ENCODE data around the gene ZNF385B. TPM values are rescaled to one million over a fixed set of nuclear protein-coding genes. Genes with fewer than 3 reads are reported as not detected.

Gene ZNF385B
- total and polyA plus RNA-seq, 9 of the 15 experiments (the other 6 are each of a cell fraction or from before 2014, with no cell fraction given), result 0.50 TPM; not detected in 8

DNA sequence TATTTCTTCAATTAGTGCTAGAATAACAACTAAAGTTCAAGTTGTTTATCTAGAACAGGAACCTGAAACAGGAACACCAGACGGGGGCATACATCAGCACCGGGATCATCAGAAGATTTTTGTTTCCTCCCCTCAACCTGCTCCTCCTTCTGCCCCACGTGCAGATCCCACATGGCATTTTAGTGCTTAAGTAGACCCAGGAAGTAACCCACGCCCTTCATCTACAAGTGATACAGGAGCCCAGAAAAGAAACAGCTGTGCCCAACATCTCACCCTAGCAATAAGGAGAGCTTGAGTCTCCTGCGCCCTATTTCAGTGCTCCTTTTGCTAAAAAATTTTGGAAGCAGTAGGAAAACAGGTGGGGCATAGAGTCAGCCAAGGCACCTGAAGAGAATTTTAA lies 5.2 kb downstream of the ZNF385B start:
- H3K9me1 ChIP-seq (ENCODE audit: control insufficient read depth, insufficient read depth, low read length), result no peaks in the 10 kb centered on the region
- H3K4me3 ChIP-seq, result no peak overlapping the region
- DNase-seq (ENCODE audit: extremely low read depth in 1 of 4, low spot score in 3 of 4) (no peak), FAIRE-seq (no peak), ATAC-seq (no peak)
- no peak overlapping the region for H3K9ac ChIP-seq (ENCODE audit: insufficient read depth in 1 of 2, low read depth in 2 of 2, low read length in 2 of 2)
- H3K27ac ChIP-seq (ENCODE audit: extremely low read depth, low read depth, low read length), result no peak overlapping the region
- H3K79me2 ChIP-seq (ENCODE audit: control insufficient read depth, insufficient read depth, low read length), result no peaks in the 10 kb centered on the region
- H3K4me1 ChIP-seq (replicated peaks in 1 of 2; ENCODE audit: control insufficient read depth in 2 of 2, insufficient read depth in 2 of 2, low read length in 2 of 2), result peaks cover 0 to 5% of the 10 kb centered on the region in 2 experiments; a peak in 1 of 5 replicates
- WGBS (ENCODE audit: insufficient coverage, low coverage, missing lambda C conversion rate), result 2% methylated on average over 5 of the region's 5 CpGs
- H3K9me3 ChIP-seq (replicated peaks; ENCODE audit: control insufficient read depth, insufficient read depth, low read depth, low read length), result no peaks in the 10 kb centered on the region
- no peak overlapping the region for H2AFZ ChIP-seq (ENCODE audit: low read depth, low read length)
- no TSS peak for BruUV-seq (replicated peaks)
- intact Hi-C loops (cut with micrococcal nuclease), result no loop called here
- peaks cover 4 to 13% of the 10 kb centered on the region in 2 experiments; a peak in 3 of 5 replicates for H3K27me3 ChIP-seq (ENCODE audit: control insufficient read depth in 2 of 2, insufficient read depth in 2 of 2, low read length in 2 of 2)
- H3K36me3 ChIP-seq (ENCODE audit: control insufficient read depth, insufficient read depth, low read length), result no peaks in the 10 kb centered on the region
- no peaks in the 10 kb centered on the region for H4K20me1 ChIP-seq (replicated peaks; ENCODE audit: control insufficient read depth, insufficient read depth, low read length)
- TF ChIP-seq SMAD4 (CRISPR knock-in tag; conservative IDR thresholded peaks at IDR 0.05), result no peak
- no peak for TF ChIP-seq SMAD1 (IDR thresholded peaks at IDR 0.05; ENCODE audit: low read depth, low read length, partially characterized antibody)
- no peak for TF ChIP-seq IFI16 (CRISPR knock-in tag; IDR thresholded peaks at IDR 0.05)
- TF ChIP-seq ATF7 (IDR thresholded peaks at IDR 0.05), result no peak
- no peak for TF ChIP-seq XRCC3 (IDR thresholded peaks at IDR 0.05)
- TF ChIP-seq ZBTB1 (CRISPR knock-in tag; IDR thresholded peaks at IDR 0.05; ENCODE audit: borderline replicate concordance, low read depth), result no peak
- no peak for TF ChIP-seq ZNF780A (CRISPR knock-in tag; IDR thresholded peaks at IDR 0.05)
- TF ChIP-seq, protein P1, sequence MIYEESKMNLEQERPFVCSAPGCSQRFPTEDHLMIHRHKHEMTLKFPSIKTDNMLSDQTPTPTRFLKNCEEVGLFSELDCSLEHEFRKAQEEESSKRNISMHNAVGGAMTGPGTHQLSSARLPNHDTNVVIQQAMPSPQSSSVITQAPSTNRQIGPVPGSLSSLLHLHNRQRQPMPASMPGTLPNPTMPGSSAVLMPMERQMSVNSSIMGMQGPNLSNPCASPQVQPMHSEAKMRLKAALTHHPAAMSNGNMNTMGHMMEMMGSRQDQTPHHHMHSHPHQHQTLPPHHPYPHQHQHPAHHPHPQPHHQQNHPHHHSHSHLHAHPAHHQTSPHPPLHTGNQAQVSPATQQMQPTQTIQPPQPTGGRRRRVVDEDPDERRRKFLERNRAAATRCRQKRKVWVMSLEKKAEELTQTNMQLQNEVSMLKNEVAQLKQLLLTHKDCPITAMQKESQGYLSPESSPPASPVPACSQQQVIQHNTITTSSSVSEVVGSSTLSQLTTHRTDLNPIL (CRISPR knock-in tag; IDR thresholded peaks at IDR 0.05), result no peak
- TF ChIP-seq ZNF175 (CRISPR knock-in tag; IDR thresholded peaks at IDR 0.05; ENCODE audit: low read depth), result no peak
- no peak for TF ChIP-seq CBX5 (IDR thresholded peaks at IDR 0.05; ENCODE audit: borderline replicate concordance, low read depth)
- in situ Hi-C loops (cut with MboI), result no loop called here
- POLR2A ChIA-PET, result no interaction called here
- CTCF ChIA-PET (ENCODE audit: low intra/inter-chr PET ratio), result no interaction called here
- H3K4me2 ChIP-seq (ENCODE audit: insufficient read depth, low read length), result no peak overlapping the region
